Esophagus muscularis mucosa (tissue), 4 donors: ENCODE results near the gene DISC1. TPM values are rescaled to one million over a fixed set of nuclear protein-coding genes. Genes with fewer than 3 reads are reported as not detected.

ENCODE experiments used
- DNase-seq: peaks from one replicate; pipeline ENCODE4 v3.0.0-alpha.2; 2017; ENCODE audit errors: extremely low spot score
- H3K27ac ChIP-seq, 4 donors: fragments of 200-600 bp; sonication (generic); replicated peaks in 1 of 4; 1 replicate in 3 of 4; 2 replicates in 1 of 4; pipeline ENCODE4 v1.5.1; 2016 to 2019; ENCODE audit warnings: mild to moderate bottlenecking in 1 of 4
- H3K27me3 ChIP-seq, 4 donors: fragments of 200-600 bp; sonication (generic); one replicate each; pipeline versions ENCODE4 v1.5.1 to v1.6.0; 2016 to 2019
- H3K36me3 ChIP-seq, 4 donors: fragments of 200-600 bp; sonication (generic); one replicate each; pipeline ENCODE4 v1.5.1; 2016 to 2019
- H3K4me1 ChIP-seq, 4 donors: fragments of 200-600 bp; sonication (generic); one replicate each; pipeline ENCODE4 v1.5.1; 2016 to 2019
- H3K4me3 ChIP-seq, 4 donors: fragments of 200-600 bp; sonication (generic); 1 replicate in 2 of 4; 2 replicates in 2 of 4; pipeline ENCODE4 v1.5.1; 2016 to 2019; ENCODE audit warnings: mild to moderate bottlenecking in 4 of 4, moderate library complexity in 1 of 4
- H3K9me3 ChIP-seq, 4 donors: fragments of 200-600 bp; sonication (generic); 1 replicate in 3 of 4; 2 replicates in 1 of 4; pipeline ENCODE4 v1.5.1; 2016 to 2019
- EP300 ChIP-seq: sonication (generic); formaldehyde crosslinking; IDR thresholded peaks from one replicate; pipeline ENCODE4 v1.6.1; 2017; ENCODE audit warnings: antibody characterized with exemption
- POLR2A ChIP-seq: fragments of 450-650 bp; IDR thresholded peaks from one replicate; pipeline ENCODE4 v1.6.1; 2017; ENCODE audit warnings: antibody characterized with exemption, moderate library complexity, mild to moderate bottlenecking, low read depth
- POLR2AphosphoS5 ChIP-seq, 2 donors: sonication (generic); formaldehyde crosslinking; IDR thresholded peaks; one replicate each; pipeline ENCODE4 v1.6.1; 2017; ENCODE audit warnings: antibody characterized with exemption in 2 of 2
- WGBS: methylation state at CpG from one replicate; pipeline ENCODE4 v1.1.5; 2018; 5-methylcytosine and 5-hydroxymethylcytosine counted together
- intact Hi-C: fragments of 100-400 bp; cut with DNase I; formaldehyde crosslinking; loops from one replicate; pipeline ENCODE4 v1.15.1; 2023
- total RNA-seq, 4 donors: library from RNA; depleted of rRNA; stranded (reverse); fragments of >200 nt; gene quantifications; one replicate each; pipeline versions ENCODE4 v1.1.0 to v1.2.1, GENCODE V29; 2016
- TF ChIP-seq, protein P1 (sequence below), 3 experiments: fragments of 200-600 bp in 2 of 3; fragments of 450-650 bp in 1 of 3; sonication (generic) in 2 of 3; IDR thresholded peaks; one replicate each; pipeline ENCODE4 v1.5.1; 2017 to 2019; ENCODE audit warnings: antibody characterized with exemption in 3 of 3, mild to moderate bottlenecking in 2 of 3, moderate library complexity in 1 of 3

Gene DISC1
- total RNA-seq, 4 donors from 2014 or later, result 5.3 to 6.6 (median 6.2) TPM

DNA sequence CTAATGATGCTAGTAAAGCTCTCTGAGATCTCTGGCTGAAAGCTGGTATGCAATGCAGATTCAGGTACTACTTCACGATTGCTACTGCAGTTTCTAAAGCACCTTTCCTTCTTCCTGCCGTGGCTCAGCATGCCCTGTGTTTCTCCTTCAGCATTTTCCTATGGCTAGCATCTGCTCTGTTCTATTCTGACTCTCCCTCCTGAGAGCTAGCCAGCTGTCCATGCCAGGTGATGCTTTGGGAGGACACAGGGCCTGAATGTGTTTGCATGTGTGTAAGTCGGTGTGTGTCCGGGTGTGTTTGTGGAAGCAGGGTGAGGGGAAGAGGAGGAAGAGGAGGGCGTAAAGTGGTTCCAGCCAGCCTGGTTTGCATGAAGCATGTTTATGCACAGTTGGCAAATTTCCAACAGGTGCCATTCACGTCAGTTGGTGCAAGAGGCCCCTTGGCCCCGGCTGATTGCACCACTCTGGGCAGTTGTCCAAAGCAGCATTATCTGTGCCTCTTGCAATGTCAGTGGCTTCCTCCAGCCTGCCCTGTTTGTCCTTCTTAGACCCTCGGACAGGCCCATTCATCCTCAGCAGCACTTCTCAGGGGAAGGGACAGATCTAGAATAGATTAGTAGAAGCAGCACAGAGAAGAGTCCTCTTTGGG is 433.3 kb downstream of the DISC1 start:
- H3K4me3 ChIP-seq, result no peak overlapping the region
- H3K4me1 ChIP-seq, result no peaks in the 10 kb centered on the region
- intact Hi-C loops, result no loop called here
- H3K27me3 ChIP-seq, result no peaks in the 10 kb centered on the region
- DNase-seq, result no peak
- H3K9me3 ChIP-seq, result no peaks in the 10 kb centered on the region
- TF ChIP-seq EP300 (no peak), POLR2AphosphoS5 (IDR thresholded peaks at IDR 0.05) (no peak), POLR2A (no peak)
- TF ChIP-seq, protein P1, sequence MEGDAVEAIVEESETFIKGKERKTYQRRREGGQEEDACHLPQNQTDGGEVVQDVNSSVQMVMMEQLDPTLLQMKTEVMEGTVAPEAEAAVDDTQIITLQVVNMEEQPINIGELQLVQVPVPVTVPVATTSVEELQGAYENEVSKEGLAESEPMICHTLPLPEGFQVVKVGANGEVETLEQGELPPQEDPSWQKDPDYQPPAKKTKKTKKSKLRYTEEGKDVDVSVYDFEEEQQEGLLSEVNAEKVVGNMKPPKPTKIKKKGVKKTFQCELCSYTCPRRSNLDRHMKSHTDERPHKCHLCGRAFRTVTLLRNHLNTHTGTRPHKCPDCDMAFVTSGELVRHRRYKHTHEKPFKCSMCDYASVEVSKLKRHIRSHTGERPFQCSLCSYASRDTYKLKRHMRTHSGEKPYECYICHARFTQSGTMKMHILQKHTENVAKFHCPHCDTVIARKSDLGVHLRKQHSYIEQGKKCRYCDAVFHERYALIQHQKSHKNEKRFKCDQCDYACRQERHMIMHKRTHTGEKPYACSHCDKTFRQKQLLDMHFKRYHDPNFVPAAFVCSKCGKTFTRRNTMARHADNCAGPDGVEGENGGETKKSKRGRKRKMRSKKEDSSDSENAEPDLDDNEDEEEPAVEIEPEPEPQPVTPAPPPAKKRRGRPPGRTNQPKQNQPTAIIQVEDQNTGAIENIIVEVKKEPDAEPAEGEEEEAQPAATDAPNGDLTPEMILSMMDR (IDR thresholded peaks at IDR 0.05), result no peak
- no peaks in the 10 kb centered on the region for H3K36me3 ChIP-seq
- no peak overlapping the region for H3K27ac ChIP-seq
- WGBS, result 69% methylated on average over 8 of the region's 8 CpGs

DNA sequence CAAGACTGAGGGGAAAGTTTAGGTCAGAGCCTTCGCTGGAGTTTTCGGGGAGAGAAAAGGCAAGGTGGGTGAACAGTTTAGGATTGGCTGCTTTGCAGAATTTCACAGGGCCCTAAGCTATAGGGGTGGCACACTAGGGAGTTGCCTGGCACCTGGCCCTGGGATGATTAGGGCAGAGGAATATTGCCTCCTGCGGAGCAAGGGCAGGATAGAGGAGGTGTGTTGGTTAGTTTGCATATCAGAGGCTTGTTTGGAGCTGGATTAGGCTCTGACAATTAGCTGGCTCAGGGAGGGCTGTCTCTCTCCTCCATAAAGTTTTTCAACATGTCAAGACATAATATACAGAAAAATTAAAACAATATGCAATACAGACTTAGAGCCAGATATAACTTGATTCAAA is 436.4 kb downstream of the DISC1 start:
- no peaks in the 10 kb centered on the region for H3K9me3 ChIP-seq
- WGBS, result 83% methylated on average over 3 of the region's 3 CpGs
- H3K4me1 ChIP-seq, result no peaks in the 10 kb centered on the region
- no peak overlapping the region for H3K4me3 ChIP-seq
- no peaks in the 10 kb centered on the region for H3K36me3 ChIP-seq
- H3K27me3 ChIP-seq, result no peaks in the 10 kb centered on the region
- intact Hi-C loops, result no loop called here
- DNase-seq, result no peak
- no peak overlapping the region for H3K27ac ChIP-seq
- TF ChIP-seq POLR2A (no peak), EP300 (no peak), POLR2AphosphoS5 (IDR thresholded peaks at IDR 0.05) (no peak)
- TF ChIP-seq, protein P1 (IDR thresholded peaks at IDR 0.05), result no peak

DNA sequence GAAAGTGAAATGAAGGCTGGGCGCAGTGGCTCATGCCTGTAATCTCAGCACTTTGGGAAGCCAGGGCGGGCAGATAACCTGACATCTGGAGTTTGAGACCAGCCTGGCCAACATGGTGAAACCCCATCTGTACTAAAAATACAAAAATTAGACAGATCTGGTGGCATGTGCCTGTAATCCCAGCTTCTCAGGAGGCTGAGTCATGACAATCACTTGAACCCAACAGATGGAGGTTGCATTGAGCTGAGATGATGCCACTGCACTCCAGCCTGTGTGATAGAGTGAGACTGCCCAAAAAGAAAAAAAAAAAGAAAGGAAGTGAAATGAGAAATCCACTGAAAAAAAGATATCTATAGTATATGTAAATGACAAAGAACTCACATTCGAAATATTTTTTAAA is 439.9 kb downstream of the DISC1 start:
- no peaks in the 10 kb centered on the region for H3K36me3 ChIP-seq
- TF ChIP-seq EP300, result no peak
- TF ChIP-seq POLR2AphosphoS5 (IDR thresholded peaks at IDR 0.05), result no peak
- TF ChIP-seq, protein P1 (IDR thresholded peaks at IDR 0.05), result no peak
- no peak for TF ChIP-seq POLR2A
- no peaks in the 10 kb centered on the region for H3K27me3 ChIP-seq
- H3K4me1 ChIP-seq, result no peaks in the 10 kb centered on the region
- no peak overlapping the region for H3K4me3 ChIP-seq
- no peaks in the 10 kb centered on the region for H3K9me3 ChIP-seq
- no peak overlapping the region for H3K27ac ChIP-seq
- DNase-seq, result no peak
- intact Hi-C loops, result no loop called here
- WGBS, result 98% methylated on average over 3 of the region's 3 CpGs

DNA sequence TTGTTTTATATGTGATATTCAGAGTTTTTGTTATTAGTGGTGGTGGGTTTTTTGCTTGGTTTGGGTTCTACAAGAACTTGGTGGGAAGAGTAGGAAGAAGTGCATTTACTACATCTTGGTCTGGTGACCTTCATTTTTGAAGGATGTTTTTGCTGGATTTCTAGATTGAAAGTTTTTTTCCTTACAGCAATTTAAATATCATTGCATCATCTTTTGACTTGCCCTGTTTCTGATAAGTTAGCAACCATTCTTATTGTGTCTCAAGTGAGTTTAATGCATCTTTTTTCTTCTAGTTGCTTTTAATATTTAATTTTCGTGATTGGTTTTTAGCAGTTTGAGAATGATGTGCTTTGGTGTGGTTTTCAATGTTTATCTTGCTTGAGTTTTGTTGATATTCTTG is 447.7 kb downstream of the DISC1 start:
- intact Hi-C loops, result no loop called here
- WGBS, result 95% methylated on average over 1 of the region's 1 CpG
- no peak for TF ChIP-seq EP300
- TF ChIP-seq POLR2A, result no peak
- TF ChIP-seq, protein P1 (IDR thresholded peaks at IDR 0.05), result no peak
- TF ChIP-seq POLR2AphosphoS5 (IDR thresholded peaks at IDR 0.05), result no peak
- no peak overlapping the region for H3K27ac ChIP-seq
- no peak for DNase-seq
- no peaks in the 10 kb centered on the region for H3K27me3 ChIP-seq
- H3K4me3 ChIP-seq, result no peak overlapping the region
- H3K36me3 ChIP-seq, result no peaks in the 10 kb centered on the region
- H3K9me3 ChIP-seq, result no peaks in the 10 kb centered on the region
- H3K4me1 ChIP-seq, result no peaks in the 10 kb centered on the region

DNA sequence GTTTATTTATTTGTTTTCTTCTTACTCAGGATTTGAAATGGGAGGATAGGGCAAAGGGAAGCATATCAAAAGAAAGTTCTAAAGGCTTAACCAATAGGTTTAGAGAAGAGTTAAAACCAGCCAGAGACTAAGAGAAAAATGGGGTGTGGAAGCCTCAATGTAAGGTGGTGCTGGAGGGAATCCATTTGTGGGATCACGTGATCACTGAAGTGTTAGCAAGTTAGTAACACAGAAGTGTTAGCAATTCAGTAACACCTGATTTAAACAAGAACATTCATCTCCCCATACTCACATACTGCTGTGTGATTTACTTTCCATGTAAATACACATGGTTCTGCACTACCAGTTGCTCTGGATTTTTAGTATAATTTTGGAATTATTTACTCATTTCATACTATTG is 451.2 kb downstream of the DISC1 start:
- Histone ChIP-seq H3K4me3 (no peak overlapping the region), H3K36me3 (no peaks in the 10 kb centered on the region), H3K9me3 (no peaks in the 10 kb centered on the region), H3K27me3 (no peaks in the 10 kb centered on the region), H3K27ac (no peak overlapping the region), H3K4me1 (no peaks in the 10 kb centered on the region)
- no peak for DNase-seq
- no peak for TF ChIP-seq POLR2A
- TF ChIP-seq EP300, result no peak
- TF ChIP-seq, protein P1 (IDR thresholded peaks at IDR 0.05), result no peak
- TF ChIP-seq POLR2AphosphoS5 (IDR thresholded peaks at IDR 0.05), result no peak
- intact Hi-C loops, result no loop called here
- 97% methylated on average over 1 of the region's 1 CpG for WGBS
